ENCODE data around the gene PGAM2.

Gene PGAM2

GRCh38 chr7:44103566-44103922 lies 38.2 kb upstream of the PGAM2 start:
- DNase-seq, result no peak

- no peak for DNase-seq
Measured at GRCh38 chr7:44102846-44103565, 37.6 kb upstream of the PGAM2 start.

GRCh38 chr7:44101966-44102845 lies 36.8 kb upstream of the PGAM2 start:
- peak; percentile 50 for DNase-seq

- DNase-seq, result no peak
Measured at GRCh38 chr7:44101303-44101965, 36.1 kb upstream of the PGAM2 start.

- DNase-seq, result peak; percentile 76
Measured at GRCh38 chr7:44100458-44101302, 35.3 kb upstream of the PGAM2 start.

GRCh38 chr7:44099669-44100068 lies 34.3 kb upstream of the PGAM2 start:
- DNase-seq, result no peak

- no peak for DNase-seq
Measured at GRCh38 chr7:44098092-44099068, 33.0 kb upstream of the PGAM2 start.

GRCh38 chr7:44097064-44097932 lies 31.9 kb upstream of the PGAM2 start:
- DNase-seq, result no peak

GRCh38 chr7:44096326-44096881 lies 31.0 kb upstream of the PGAM2 start:
- DNase-seq, result no peak

GRCh38 chr7:44095781-44096180 lies 30.4 kb upstream of the PGAM2 start:
- DNase-seq, result no peak

- no peak for DNase-seq
Measured at GRCh38 chr7:44094883-44095592, 29.7 kb upstream of the PGAM2 start.

GRCh38 chr7:44094365-44094764 lies 29.0 kb upstream of the PGAM2 start:
- DNase-seq, result no peak

- DNase-seq, result no peak
Measured at GRCh38 chr7:44093102-44093641, 27.8 kb upstream of the PGAM2 start.

GRCh38 chr7:44087911-44088838 lies 22.8 kb upstream of the PGAM2 start:
- peak; percentile 36 for DNase-seq

- no peak for DNase-seq
Measured at GRCh38 chr7:44086627-44087026, 21.3 kb upstream of the PGAM2 start.

- no peak for DNase-seq
Measured at GRCh38 chr7:44085546-44085945, 20.2 kb upstream of the PGAM2 start.

GRCh38 chr7:44084701-44085100 lies 19.3 kb upstream of the PGAM2 start:
- no peak for DNase-seq

- DNase-seq, result no peak
Measured at GRCh38 chr7:44083796-44084195, 18.4 kb upstream of the PGAM2 start.
